ENCODE results near the gene PAGE5.

The PAGE5 gene, protein sequence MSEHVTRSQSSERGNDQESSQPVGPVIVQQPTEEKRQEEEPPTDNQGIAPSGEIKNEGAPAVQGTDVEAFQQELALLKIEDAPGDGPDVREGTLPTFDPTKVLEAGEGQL

DNA sequence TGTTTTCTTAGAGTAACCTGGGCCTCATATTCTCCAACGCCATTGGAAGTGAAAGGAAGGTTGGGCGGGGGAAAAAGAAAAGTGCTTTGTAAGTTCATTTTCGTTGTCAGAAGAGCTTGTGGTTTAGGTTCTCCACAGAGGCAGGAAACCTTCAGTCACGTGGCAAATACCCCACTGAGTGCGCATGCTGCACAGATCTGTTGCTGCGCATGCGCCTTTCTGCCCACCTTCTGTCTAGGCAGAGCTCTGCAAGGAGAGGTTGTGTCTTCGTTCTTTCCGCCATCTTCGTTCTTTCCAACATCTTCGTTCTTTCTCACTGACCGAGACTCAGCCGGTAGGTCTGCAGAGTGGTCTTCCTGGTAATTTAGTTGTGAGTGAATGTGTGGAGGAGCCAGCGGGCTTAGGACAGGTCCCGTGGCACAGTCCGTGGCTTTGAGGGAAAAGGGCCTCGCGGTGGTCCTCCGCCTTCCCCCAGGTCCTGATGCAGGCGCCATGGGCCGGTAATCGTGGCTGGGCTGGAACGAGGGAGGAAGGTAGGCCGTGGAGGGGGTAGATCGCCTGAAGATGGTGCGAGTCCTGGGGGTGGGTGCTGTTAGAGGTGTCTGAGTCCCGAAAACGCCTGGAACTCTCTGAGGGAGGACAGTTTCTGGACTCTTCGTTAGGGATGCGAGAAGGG, at the start of gene PAGE5:
Gene PAGE5 (plus strand): TSS at position 228 of the 676 bp plus-strand sequence. CDS start 1,037 bp downstream, outside the sequence.
- peak; percentile 0 for DNase-seq

DNA sequence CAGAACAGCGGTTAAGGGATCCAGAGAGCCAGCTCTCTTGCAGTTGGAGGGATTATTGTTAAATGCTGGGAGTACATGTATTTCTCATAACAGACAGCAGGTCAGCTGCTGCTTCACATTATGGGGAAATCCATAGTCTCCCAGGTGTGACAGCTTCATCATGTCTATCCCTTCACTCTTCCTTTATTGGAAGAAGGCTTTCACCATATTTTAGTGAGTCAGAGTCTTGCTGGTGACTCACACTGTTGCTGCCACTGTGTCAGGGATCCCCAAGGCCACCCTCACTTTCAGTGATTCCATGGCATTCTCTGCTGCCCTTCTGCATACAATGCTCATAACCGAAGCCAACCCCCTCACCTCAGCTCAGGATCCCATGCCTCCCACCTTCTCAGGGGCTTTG, 32.9 kb upstream of the PAGE5 start:
- DNase-seq, result no peak

DNA sequence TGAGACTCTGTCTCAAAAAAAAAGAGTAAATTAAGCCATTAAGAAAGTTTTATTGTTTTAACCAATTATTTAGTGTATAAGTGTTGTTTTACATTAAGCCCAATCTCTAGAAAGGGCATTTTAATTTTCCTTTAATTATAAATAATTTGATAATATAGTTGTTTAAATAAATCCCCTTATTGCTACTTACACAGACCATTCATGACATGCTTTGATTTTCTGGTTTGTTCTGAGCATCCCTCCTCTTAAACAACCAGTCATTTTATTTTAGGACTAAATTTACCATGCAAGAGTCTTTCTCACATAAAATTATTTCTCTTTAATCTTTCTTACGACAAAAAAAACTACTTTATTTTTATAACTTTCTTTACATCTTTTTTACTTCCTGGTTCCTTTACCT, 23.5 kb upstream of the PAGE5 start:
- no peak for DNase-seq

DNA sequence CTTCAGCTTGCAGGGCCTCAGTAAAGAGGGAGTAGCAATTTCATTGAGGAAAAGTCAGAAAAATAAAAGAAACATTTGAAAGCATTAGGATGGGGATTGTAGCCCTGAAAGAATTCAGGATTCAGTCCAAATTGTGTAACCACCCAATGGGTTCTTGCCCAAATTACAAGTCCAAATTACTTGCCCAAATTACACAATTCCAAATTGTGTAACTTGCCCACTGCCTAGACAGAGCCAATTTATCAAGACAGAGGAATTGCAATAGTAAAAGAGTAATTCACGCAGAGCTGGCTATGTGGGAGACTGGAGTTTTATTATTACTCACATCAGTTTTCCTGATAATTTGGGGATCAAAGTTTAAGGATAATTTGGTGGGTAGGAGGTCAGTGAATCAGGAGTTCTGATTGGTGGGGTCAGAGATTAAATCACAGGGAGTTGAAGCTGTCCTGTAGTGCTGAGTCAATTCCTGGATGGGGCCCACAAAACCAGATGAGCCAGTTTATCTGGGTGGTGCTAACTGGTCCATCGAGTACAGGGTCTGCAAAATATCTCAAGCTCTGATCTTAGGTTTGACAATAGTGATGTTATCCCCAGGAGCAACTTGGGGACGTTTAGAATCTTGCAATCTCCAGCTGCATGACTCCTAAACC, 18.1 kb upstream of the PAGE5 start:
- no peak for DNase-seq

DNA sequence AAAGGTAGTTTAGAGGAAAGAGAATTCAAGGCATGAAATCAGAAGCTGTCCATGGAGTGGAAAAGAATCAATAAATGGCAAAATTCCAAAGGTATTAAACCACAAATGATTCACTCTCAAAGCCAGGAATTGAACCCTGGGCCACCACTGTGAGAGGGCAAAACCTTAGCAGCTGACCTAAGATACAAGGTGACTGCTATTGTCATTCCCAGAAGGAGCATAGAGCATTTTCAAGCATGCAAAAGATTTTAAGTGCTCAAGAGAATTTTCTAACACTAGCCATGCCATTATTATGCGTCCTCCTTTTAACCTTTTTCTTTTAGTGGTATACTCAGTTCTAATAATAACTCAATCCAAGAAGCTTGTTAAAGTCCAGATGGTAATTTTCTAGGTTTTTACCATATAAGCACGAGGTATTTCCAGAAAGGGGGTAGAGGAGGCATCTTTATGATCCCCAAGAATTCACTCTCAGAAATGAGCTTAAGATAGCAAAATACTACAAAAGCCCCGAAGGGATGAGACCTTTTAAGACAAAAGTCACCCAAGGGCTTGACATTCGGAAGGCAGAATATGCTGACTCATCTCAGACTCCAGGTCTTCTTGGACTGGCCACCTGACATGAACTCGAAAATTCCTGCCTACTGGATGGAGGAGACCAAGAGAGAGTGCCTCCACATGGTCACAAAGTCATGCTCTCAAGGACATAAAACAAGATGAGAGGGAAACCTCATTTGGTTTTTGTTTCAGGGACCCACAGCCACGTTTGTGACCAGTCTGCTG, 13.8 kb upstream of the PAGE5 start:
- DNase-seq, result no peak

DNA sequence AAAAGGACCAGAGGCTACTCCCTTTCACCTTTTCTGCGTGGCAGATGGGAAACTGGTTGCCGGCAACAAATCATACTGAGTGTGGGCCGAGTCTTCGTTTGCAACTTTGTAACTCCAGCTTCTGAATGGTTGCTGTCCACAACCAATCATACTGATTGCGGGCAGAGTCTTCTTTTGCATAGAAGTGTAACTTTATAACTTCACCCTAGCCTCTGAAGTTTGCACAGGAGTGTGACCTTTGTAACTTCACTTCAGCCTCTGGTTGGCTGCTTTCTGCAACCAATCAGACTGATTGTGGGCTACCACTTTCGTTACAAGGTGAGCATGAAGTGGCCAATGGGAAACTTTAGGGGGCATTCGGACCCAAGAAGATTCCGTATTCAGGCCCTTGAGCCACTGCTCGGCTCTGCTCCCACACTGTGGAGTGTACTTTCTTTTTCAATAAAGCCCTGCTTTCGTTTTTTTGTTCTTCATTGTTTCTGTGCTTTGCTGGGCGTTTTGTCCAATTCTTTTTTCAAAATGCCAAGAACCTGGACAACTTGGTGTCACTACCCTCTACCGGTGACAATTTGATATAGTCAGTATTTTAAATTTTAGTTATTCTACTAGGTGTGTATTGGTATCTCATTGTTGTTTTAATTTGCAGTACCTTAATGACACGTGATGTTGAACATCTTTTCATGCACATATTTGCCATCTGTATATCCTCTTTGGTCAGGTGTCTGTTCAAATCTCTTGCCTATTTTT, 9.0 kb upstream of the PAGE5 start:
- no peak for DNase-seq

DNA sequence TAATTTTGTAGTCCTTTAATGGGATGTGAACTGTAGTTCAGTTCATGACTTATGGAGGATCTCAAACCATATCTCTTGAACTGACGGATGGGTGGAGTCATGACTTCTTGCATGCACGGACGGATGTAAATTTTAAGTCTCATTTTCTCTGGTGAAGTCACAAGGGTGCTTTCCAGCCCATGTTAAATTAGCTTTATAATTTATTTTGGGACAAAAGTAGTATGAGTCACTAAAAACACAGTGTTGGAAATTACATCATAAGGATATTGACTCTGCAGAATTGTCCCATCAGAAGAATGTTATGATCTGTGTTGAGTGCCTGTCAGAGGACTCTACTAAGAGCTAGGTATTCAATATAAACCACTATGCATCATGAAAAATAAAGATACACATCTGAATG, 6.8 kb upstream of the PAGE5 start:
- no peak for DNase-seq

DNA sequence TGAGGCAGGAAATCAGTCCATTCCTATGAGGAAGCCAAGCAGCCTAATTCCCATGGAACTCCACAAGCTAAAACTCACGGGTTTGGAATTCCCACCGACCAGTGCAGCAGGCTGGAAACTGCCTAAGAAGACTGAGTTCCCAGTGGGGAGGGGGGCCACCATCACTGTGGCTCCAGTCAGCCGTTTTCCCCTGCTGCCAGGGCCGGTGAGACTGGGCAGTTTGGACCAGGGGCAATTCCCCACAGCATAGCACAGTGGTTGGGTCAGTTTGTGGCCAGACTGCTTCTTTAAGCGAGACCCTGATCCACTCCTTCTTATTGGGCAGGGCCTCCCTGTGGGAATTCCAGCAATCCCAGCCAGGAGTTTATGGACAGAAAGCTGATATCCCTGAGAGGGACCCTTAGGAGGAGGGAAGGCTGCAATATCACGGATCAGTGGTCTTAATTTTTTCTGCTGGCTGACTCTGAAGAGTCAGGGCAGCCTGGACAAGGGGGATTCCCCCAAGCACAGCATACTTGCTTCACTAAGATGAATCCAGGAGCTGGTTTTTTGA, 20.7 kb downstream of the PAGE5 start:
- no peak for DNase-seq

DNA sequence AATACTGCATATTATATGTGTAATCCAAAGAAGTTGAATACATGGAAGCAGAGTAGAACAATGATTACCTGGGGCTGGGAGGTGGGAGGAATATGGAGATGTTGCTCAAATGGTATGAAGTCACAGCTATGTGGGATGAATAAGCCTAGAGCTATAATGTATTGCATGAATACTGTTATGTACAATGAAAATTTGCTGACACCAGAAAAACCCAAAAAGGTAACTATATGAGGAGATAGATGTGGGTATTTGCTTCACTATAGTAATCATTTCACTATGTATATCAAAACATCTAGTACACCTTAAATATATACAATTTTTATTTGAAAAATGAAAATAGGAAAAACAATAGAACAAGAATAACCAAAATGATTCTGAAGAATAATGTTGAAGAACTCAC, 33.4 kb downstream of the PAGE5 start:
- DNase-seq, result no peak

DNA sequence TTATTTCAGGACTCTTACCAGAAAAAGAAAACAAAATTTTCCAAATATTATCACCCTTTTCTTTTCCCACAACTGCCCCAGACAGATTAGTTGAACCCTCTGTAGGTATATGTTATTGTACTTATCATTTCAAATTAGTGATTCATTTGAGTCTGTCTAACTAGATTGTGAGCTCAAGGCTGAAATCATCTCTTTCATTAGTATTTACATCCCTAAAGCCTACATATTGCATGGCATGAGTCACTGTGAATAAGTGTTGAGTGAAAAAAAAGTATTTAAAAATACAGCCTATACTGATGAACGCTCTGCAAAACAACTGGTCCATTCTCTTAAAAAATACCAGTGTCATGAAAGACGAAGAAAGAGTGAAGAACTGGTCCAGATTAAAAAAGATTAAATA, 40.7 kb downstream of the PAGE5 start:
- no peak for DNase-seq

DNA sequence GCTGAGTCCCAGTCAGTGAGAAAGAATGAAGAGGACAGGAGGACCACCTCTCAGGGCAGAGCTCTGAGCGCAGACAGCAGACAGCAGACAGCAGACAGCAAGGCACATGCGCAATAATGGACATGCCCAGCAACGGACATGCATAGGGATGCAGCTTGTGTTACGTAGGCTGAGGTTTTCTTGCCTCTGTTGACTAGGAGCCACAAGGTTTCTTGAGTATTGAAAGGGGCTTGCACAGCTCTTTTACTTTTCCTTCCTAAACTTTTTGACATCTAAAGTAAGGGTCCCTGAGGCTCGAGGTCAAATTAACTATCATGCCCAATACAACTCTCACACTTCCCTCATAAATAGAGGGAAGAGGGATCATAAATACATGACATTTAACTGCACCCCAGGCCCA, 44.7 kb downstream of the PAGE5 start, which contains the start of gene PAGE3:
Gene PAGE3 (minus strand): TSS at position 101 of the 400 bp plus-strand sequence. CDS start 1,013 bp downstream, outside the sequence.
- no peak for DNase-seq
